Neural cell (in vitro differentiated cells): ENCODE results near the gene RIN3.

Source experiments
- EP300 ChIP-seq: fragments of 450-650 bp; conservative IDR thresholded peaks from 2 replicates; pipeline ENCODE4 v1.6.1; 2014; ENCODE audit warnings: antibody characterized with exemption, mild to moderate bottlenecking, moderate library complexity; ENCODE audit not compliant: poor library complexity, severe bottlenecking
- POLR2AphosphoS5 ChIP-seq: IDR thresholded peaks from 2 replicates; pipeline ENCODE4 v1.6.1; 2012
- TF ChIP-seq, protein P1 (sequence below): IDR thresholded peaks from 2 replicates; pipeline ENCODE4 v1.6.1; 2012; ENCODE audit warnings: borderline replicate concordance

DNA sequence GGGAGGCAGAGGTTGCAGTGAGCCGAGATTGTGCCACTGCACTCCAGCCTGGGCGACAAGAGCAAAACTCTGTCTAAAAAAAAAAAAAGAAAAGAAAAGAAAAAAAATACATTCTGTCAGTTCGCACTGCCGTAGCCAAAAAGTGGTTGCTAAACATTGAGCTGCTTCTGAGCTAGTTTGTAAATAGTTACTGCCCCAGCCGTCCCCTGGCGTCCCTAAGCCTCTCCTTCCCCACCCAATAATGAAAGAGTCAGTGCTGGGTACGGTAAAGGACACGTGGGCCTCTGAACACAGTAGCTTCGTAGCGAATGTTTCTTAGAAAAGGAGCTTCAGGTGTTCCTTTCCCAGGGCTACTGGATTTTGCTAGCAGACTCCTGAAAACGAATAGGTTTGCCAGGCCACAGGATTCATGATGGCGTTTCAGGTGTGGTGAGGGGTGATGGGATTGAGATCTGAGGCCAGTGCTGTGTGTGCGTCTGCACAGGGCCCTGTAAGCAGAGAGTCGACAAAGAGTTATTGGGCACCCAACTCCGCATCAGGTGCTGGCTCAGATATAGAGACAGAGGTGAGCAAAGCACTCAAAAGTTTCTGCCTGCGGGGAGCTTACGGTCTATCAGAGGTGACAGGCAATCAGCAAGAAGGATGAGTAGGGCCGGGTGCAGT is 140.8 kb downstream of the RIN3 start:
- no peak for TF ChIP-seq EP300
- TF ChIP-seq, protein P1, sequence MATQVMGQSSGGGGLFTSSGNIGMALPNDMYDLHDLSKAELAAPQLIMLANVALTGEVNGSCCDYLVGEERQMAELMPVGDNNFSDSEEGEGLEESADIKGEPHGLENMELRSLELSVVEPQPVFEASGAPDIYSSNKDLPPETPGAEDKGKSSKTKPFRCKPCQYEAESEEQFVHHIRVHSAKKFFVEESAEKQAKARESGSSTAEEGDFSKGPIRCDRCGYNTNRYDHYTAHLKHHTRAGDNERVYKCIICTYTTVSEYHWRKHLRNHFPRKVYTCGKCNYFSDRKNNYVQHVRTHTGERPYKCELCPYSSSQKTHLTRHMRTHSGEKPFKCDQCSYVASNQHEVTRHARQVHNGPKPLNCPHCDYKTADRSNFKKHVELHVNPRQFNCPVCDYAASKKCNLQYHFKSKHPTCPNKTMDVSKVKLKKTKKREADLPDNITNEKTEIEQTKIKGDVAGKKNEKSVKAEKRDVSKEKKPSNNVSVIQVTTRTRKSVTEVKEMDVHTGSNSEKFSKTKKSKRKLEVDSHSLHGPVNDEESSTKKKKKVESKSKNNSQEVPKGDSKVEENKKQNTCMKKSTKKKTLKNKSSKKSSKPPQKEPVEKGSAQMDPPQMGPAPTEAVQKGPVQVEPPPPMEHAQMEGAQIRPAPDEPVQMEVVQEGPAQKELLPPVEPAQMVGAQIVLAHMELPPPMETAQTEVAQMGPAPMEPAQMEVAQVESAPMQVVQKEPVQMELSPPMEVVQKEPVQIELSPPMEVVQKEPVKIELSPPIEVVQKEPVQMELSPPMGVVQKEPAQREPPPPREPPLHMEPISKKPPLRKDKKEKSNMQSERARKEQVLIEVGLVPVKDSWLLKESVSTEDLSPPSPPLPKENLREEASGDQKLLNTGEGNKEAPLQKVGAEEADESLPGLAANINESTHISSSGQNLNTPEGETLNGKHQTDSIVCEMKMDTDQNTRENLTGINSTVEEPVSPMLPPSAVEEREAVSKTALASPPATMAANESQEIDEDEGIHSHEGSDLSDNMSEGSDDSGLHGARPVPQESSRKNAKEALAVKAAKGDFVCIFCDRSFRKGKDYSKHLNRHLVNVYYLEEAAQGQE: no peak
- TF ChIP-seq POLR2AphosphoS5: no peak
